IMR-90 (cell line): ENCODE measurements around the gene RTCA. TPM values are rescaled to one million over a fixed set of nuclear protein-coding genes. Genes with fewer than 3 reads are reported as not detected.

Experiments
- ATAC-seq: fragments of 200-7000 bp; cut with Tn5 transposase; 2 replicates; pipeline ENCODE4 v1.9.1; 2020; ENCODE audit warnings: low read depth, mild to moderate bottlenecking, moderate library complexity
- BruUV-seq: library from RNA; stranded (reverse); fragments of 400-500 nt; replicated peaks from 2 replicates; lab custom pipeline; 2021; lab: Mats Ljungman, UMichigan
- CTCF ChIA-PET: fragments of 300-600 bp; formaldehyde crosslinking; extraction: SDS; loops from one replicate; lab custom pipeline; 2021; ENCODE audit warnings: antibody characterized with exemption; lab: Yijun Ruan, JAX
- POLR2A ChIA-PET: fragments of 300-600 bp; sonication (Branson Sonifier 250); formaldehyde crosslinking; loops from one replicate; lab custom pipeline; 2022; ENCODE audit warnings: antibody characterized with exemption; ENCODE audit not compliant: unreplicated experiment; lab: Charles Lee
- DNase-seq: peaks from one replicate; pipeline ENCODE4 v3.0.0; 2013
- H2AFZ ChIP-seq: replicated peaks from 2 replicates; pipeline ENCODE3; 2013; ENCODE audit warnings: low read length, mild to moderate bottlenecking; ENCODE audit not compliant: poor library complexity
- H2AK5ac ChIP-seq: 2 replicates; pipeline ENCODE4 v1.6.1; 2013; ENCODE audit warnings: low read depth, low read length, inconsistent platforms
- H2AK9ac ChIP-seq: replicated peaks from 2 replicates; pipeline ENCODE3; 2013; ENCODE audit warnings: mild to moderate bottlenecking, low read depth, low read length, moderate library complexity; ENCODE audit not compliant: poor library complexity
- H2BK120ac ChIP-seq: 2 replicates; pipeline ENCODE4 v1.6.1; 2013; ENCODE audit warnings: low read depth, low read length, inconsistent platforms
- H2BK15ac ChIP-seq: 3 replicates; pipeline ENCODE4 v1.6.1; 2013; ENCODE audit warnings: low read depth, low read length, inconsistent platforms
- H2BK20ac ChIP-seq: 2 replicates; pipeline ENCODE4 v1.6.1; 2013; ENCODE audit warnings: low read depth, mild to moderate bottlenecking, inconsistent platforms, low read length, moderate library complexity
- H2BK5ac ChIP-seq: 2 replicates; pipeline ENCODE4 v1.6.1; 2013; ENCODE audit warnings: mild to moderate bottlenecking, low read depth, low read length, inconsistent platforms; ENCODE audit not compliant: poor library complexity, severe bottlenecking
- H3K14ac ChIP-seq: replicated peaks from 2 replicates; pipeline ENCODE4 v1.6.1; 2013; ENCODE audit warnings: low read depth, low read length, inconsistent platforms
- H3K18ac ChIP-seq: 2 replicates; pipeline ENCODE4 v1.6.1; 2013; ENCODE audit warnings: low read depth, low read length, control low read depth
- H3K23ac ChIP-seq: 2 replicates; pipeline ENCODE4 v1.6.1; 2013; ENCODE audit warnings: low read depth, low read length, inconsistent platforms
- H3K27ac ChIP-seq: 2 replicates; pipeline ENCODE4 v1.5.1; 2013; ENCODE audit warnings: mild to moderate bottlenecking, control low read depth, low read length; ENCODE audit not compliant: insufficient read depth
- H3K27me3 ChIP-seq: 2 replicates; pipeline ENCODE4 v1.6.1; 2013; ENCODE audit warnings: low read length; ENCODE audit not compliant: control insufficient read depth, insufficient read depth
- H3K36me3 ChIP-seq: 2 replicates; pipeline ENCODE4 v1.6.1; 2013; ENCODE audit warnings: low read length, mixed read lengths; ENCODE audit not compliant: control insufficient read depth, insufficient read depth
- H3K4ac ChIP-seq: 2 replicates; pipeline ENCODE4 v1.6.1; 2013; ENCODE audit warnings: low read depth, low read length, inconsistent platforms
- H3K4me1 ChIP-seq: 2 replicates; pipeline ENCODE4 v1.6.1; 2013; ENCODE audit warnings: low read length, mixed read lengths; ENCODE audit not compliant: control insufficient read depth, insufficient read depth
- H3K4me2 ChIP-seq: 2 replicates; pipeline ENCODE4 v1.6.1; 2013; ENCODE audit warnings: low read depth, mild to moderate bottlenecking, control low read depth, low read length, moderate library complexity
- H3K4me3 ChIP-seq: 2 replicates; pipeline ENCODE4 v1.5.1; 2013; ENCODE audit warnings: low read depth, mild to moderate bottlenecking, control low read depth, low read length, moderate library complexity; ENCODE audit not compliant: insufficient read depth
- H3K56ac ChIP-seq: 2 replicates; pipeline ENCODE4 v1.6.1; 2013; ENCODE audit warnings: low read length, inconsistent platforms; ENCODE audit not compliant: insufficient read depth; ENCODE audit errors: extremely low read depth
- H3K79me1 ChIP-seq, 2 experiments: 2 replicates each; pipeline ENCODE4 v1.6.1; 2013; ENCODE audit warnings: low read length in 2 of 2, inconsistent platforms in 1 of 2, low read depth in 1 of 2
- H3K9ac ChIP-seq: 2 replicates; pipeline ENCODE4 v1.6.1; 2013; ENCODE audit warnings: low read depth, low read length, control low read depth
- H3K9me1 ChIP-seq: 2 replicates; pipeline ENCODE4 v1.6.1; 2013; ENCODE audit warnings: low read length, inconsistent platforms; ENCODE audit not compliant: insufficient read depth
- H3K9me3 ChIP-seq: 2 replicates; pipeline ENCODE4 v1.6.1; 2013; ENCODE audit warnings: low read length; ENCODE audit not compliant: control insufficient read depth, insufficient read depth
- H4K20me1 ChIP-seq: 2 replicates; pipeline ENCODE4 v1.6.1; 2013; ENCODE audit warnings: low read length, inconsistent platforms; ENCODE audit not compliant: insufficient read depth
- H4K5ac ChIP-seq: 2 replicates; pipeline ENCODE4 v1.6.1; 2013; ENCODE audit warnings: mild to moderate bottlenecking, low read depth, low read length, control low read depth
- H4K8ac ChIP-seq, 2 experiments: 2 replicates each; pipeline ENCODE4 v1.6.1; 2013; ENCODE audit warnings: low read depth in 2 of 2, low read length in 2 of 2, control low read depth in 1 of 2, inconsistent platforms in 1 of 2
- H4K91ac ChIP-seq: 2 replicates; pipeline ENCODE4 v1.6.1; 2013; ENCODE audit warnings: low read depth, low read length, inconsistent platforms; ENCODE audit not compliant: insufficient read depth
- ELK1 ChIP-seq: fragments of 150-350 bp; IDR thresholded peaks from 2 replicates; pipeline ENCODE4 v1.6.1; 2016; ENCODE audit warnings: low read depth, mild to moderate bottlenecking, low read length, moderate library complexity, borderline replicate concordance
- FOS ChIP-seq: fragments of 150-350 bp; IDR thresholded peaks from 2 replicates; pipeline ENCODE4 v1.6.1; 2016; ENCODE audit warnings: low read depth, low read length
- MAFK ChIP-seq: IDR thresholded peaks from 2 replicates; pipeline ENCODE4 v1.6.1; 2012; ENCODE audit warnings: low read depth, low read length, improper control_type of control experiment
- MAZ ChIP-seq: IDR thresholded peaks from 2 replicates; pipeline ENCODE4 v1.6.1; 2012; ENCODE audit warnings: low read depth, mild to moderate bottlenecking, low read length, improper control_type of control experiment, moderate library complexity, borderline replicate concordance
- POLR2A ChIP-seq: IDR thresholded peaks from 2 replicates; pipeline ENCODE4 v1.6.1; 2012; ENCODE audit warnings: mild to moderate bottlenecking, low read depth, low read length
- RFX5 ChIP-seq: IDR thresholded peaks from 2 replicates; pipeline ENCODE4 v1.8.0; 2012; ENCODE audit warnings: low read depth, mild to moderate bottlenecking, low read length, moderate library complexity
- SMC3 ChIP-seq: fragments of 150-350 bp; IDR thresholded peaks from 2 replicates; pipeline ENCODE4 v1.6.1; 2016; ENCODE audit warnings: low read depth, mild to moderate bottlenecking, antibody characterized with exemption, low read length, moderate library complexity
- WGBS, 2 experiments: methylation state at CpG; one replicate each; pipeline versions ENCODE4 v1.1.5 to v1.1.7; 2013; ENCODE audit warnings: missing lambda C conversion rate in 2 of 2; ENCODE audit not compliant: insufficient read length in 1 of 2; ENCODE audit errors: extremely low coverage in 2 of 2; 5-methylcytosine and 5-hydroxymethylcytosine counted together
- dilution Hi-C: fragments of 300-500 bp; cut with HindIII; formaldehyde crosslinking; loops from one replicate; pipeline ENCODE4 v1.14.3; 2018; ENCODE audit warnings: low sequenced_read_pairs; ENCODE audit not compliant: unreplicated experiment
- in situ Hi-C: fragments of 300-500 bp; cut with MboI; formaldehyde crosslinking; loops from 3 replicates; pipeline ENCODE4 v1.14.3; 2019; ENCODE audit warnings: low sequenced_read_pairs, inconsistent platforms, mixed read lengths
- intact Hi-C: fragments of 100-400 bp; cut with micrococcal nuclease; formaldehyde crosslinking; loops from 2 replicates; pipeline ENCODE4 v1.10.0; 2022
- polyA plus RNA-seq, 3 experiments: library from polyadenylated mRNA; depleted of rRNA; stranded (reverse); fragments of >200 nt; gene quantifications; 2 replicates each; pipeline ENCODE4 v1.2.3, GENCODE V29; 2012; ENCODE audit warnings: low replicate concordance in 1 of 3
- total RNA-seq: library from RNA; depleted of rRNA; stranded (reverse); fragments of >200 nt; gene quantifications from 2 replicates; pipeline ENCODE4 v1.2.3, GENCODE V29; 2012

Gene RTCA
- total and polyA plus RNA-seq, 2 of the 4 experiments (the other 2 are of a cell fraction), result 26.9 to 29.6 TPM

DNA sequence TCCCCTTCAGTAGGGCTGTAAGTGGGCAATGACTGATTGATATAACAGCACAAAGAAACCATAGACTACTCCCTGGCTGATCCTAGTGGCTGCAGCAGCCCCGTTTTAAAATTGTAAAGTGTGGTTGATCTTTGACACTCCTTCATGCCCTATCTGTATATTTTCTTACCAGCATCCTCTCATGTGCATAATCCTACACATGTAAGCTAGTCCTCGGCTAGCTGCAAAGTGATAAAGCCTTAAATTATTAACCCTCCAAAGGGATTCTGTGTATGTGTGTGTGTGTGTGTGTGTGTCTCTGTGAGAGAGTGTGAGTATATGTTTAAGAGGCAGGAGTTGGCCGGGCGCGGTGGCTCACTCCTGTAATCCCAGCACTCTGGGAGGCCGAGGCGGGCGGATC lies 55.5 kb downstream of the RTCA start:
- POLR2A ChIA-PET, result no interaction called here
- Histone ChIP-seq H3K4me1 (no peaks in the 10 kb centered on the region; the same call in 1 of the 2 replicates), H3K4ac (no peak overlapping the region), H4K91ac (no peak overlapping the region), H3K9me1 (no peaks in the 10 kb centered on the region), H3K79me1 (no peaks in the 10 kb centered on the region), H3K4me3 (no peak overlapping the region), H2AFZ (peak overlapping the region; percentile 72), H3K27ac (no peak overlapping the region), H3K9ac (no peak overlapping the region), H3K56ac (no peak overlapping the region), H2AK5ac (no peak overlapping the region), H3K14ac (no peak overlapping the region), H3K9me3 (peaks cover 11% of the 10 kb centered on the region), H2AK9ac (no peak overlapping the region), H3K4me2 (no peak overlapping the region), H3K23ac (no peak overlapping the region), H2BK20ac (no peak overlapping the region), H4K8ac (no peak overlapping the region), H4K20me1 (no peaks in the 10 kb centered on the region), H2BK15ac (no peak overlapping the region), H2BK120ac (no peak overlapping the region), H3K27me3 (peaks cover 2% of the 10 kb centered on the region; the same call in 1 of the 2 replicates), H3K18ac (no peak overlapping the region), H3K36me3 (no peaks in the 10 kb centered on the region), H4K5ac (no peak overlapping the region), H2BK5ac (no peak overlapping the region)
- intact Hi-C loops, result no loop called here
- in situ Hi-C loops, result no loop called here
- no TSS peak for BruUV-seq
- TF ChIP-seq RFX5 (no peak), SMC3 (no peak), FOS (no peak), MAFK (no peak), MAZ (no peak), POLR2A (no peak), ELK1 (no peak)
- no peak for ATAC-seq
- dilution Hi-C loops, result no loop called here
- CTCF ChIA-PET, result no interaction called here
- no CpG with 5 or more reads among the region's 8 CpGs for WGBS, 2 experiments
- no peak for DNase-seq
